Activated naive CD4-positive, alpha-beta T cell treated with Interleukin-2 at 50 U/mL for 16 hours (primary cell): ENCODE results near the gene DNM2.
"Not testable (repeated sequence)": the region's sequence is repeated elsewhere in the genome, so short reads cannot be mapped to it uniquely, and the experiment has no call there.

Experiments used
- DNase-seq: peaks from one replicate; pipeline ENCODE4 v3.0.0-alpha.2; 2020

Gene DNM2

GRCh38 chr19:10717356-10718204, at the start of gene DNM2:
Gene DNM2 (plus strand): TSS chr19:10718079. CDS start chr19:10718243, 164 bp downstream.
- DNase-seq: peak; percentile 97

GRCh38 chr19:10669246-10669645, 48.6 kb upstream of the DNM2 start:
- no peak for DNase-seq

GRCh38 chr19:10670182-10670581, 47.7 kb upstream of the DNM2 start:
- DNase-seq: no peak

- DNase-seq: no peak
Observed at GRCh38 chr19:10670876-10671804, 46.7 kb upstream of the DNM2 start.

GRCh38 chr19:10671922-10672321, 46.0 kb upstream of the DNM2 start:
- not testable (repeated sequence) for DNase-seq

- not testable (repeated sequence) for DNase-seq
Observed at GRCh38 chr19:10675214-10675613, 42.7 kb upstream of the DNM2 start.

- DNase-seq: no peak
Observed at GRCh38 chr19:10677751-10678150, 40.1 kb upstream of the DNM2 start.

- no peak for DNase-seq
Observed at GRCh38 chr19:10678813-10679212, 39.1 kb upstream of the DNM2 start.

GRCh38 chr19:10679743-10680142, 38.1 kb upstream of the DNM2 start:
- no peak for DNase-seq

- DNase-seq: no peak
Observed at GRCh38 chr19:10680545-10681135, 37.2 kb upstream of the DNM2 start.

- DNase-seq: no peak
Observed at GRCh38 chr19:10681658-10682057, 36.2 kb upstream of the DNM2 start.

- no peak for DNase-seq
Observed at GRCh38 chr19:10682397-10683063, 35.3 kb upstream of the DNM2 start.

GRCh38 chr19:10683064-10683426, 34.8 kb upstream of the DNM2 start:
- DNase-seq: no peak

- no peak for DNase-seq
Observed at GRCh38 chr19:10683582-10683981, 34.3 kb upstream of the DNM2 start.

GRCh38 chr19:10685210-10685609, 32.7 kb upstream of the DNM2 start:
- DNase-seq: no peak

GRCh38 chr19:10686193-10686592, 31.7 kb upstream of the DNM2 start:
- no peak for DNase-seq

GRCh38 chr19:10686661-10687517, 31.0 kb upstream of the DNM2 start:
- DNase-seq: no peak

GRCh38 chr19:10687518-10688288, 30.2 kb upstream of the DNM2 start:
- no peak for DNase-seq

- DNase-seq: no peak
Observed at GRCh38 chr19:10688545-10689280, 29.2 kb upstream of the DNM2 start.

GRCh38 chr19:10690341-10690781, 27.5 kb upstream of the DNM2 start:
- DNase-seq: no peak
